Measurements from ENCODE around the gene GPATCH8.
A peak's percentile ranks its signal among the peaks of the same experiment; 100 is the strongest.
"Not testable (repeated sequence)": the region's sequence is repeated elsewhere in the genome, so short reads cannot be mapped to it uniquely, and the experiment has no call there.

Gene GPATCH8

GRCh38 chr17:44527954-44528353 lies 24.7 kb upstream of the GPATCH8 start:
- no peak for DNase-seq (ENCODE audit: low read depth)
- no peak overlapping the region for H3K4me3 ChIP-seq (ENCODE audit: low read depth, low read length)
- in situ Hi-C loops (cut with HindIII; ENCODE audit: low sequenced_read_pairs) = no loop called here
- TF ChIP-seq CTCF (IDR thresholded peaks at IDR 0.05; ENCODE audit: low read depth, low read length, missing control alignments) = no peak

- TF ChIP-seq CTCF (IDR thresholded peaks at IDR 0.05; ENCODE audit: low read depth, low read length, missing control alignments) = no peak
- in situ Hi-C loops (cut with HindIII; ENCODE audit: low sequenced_read_pairs) = no loop called here
- no peak for DNase-seq (ENCODE audit: low read depth)
- H3K4me3 ChIP-seq (ENCODE audit: low read depth, low read length) = no peak overlapping the region
These were observed 23.9 kb upstream of the GPATCH8 start for GRCh38 chr17:44527102-44527501.

- TF ChIP-seq CTCF (IDR thresholded peaks at IDR 0.05; ENCODE audit: low read depth, low read length, missing control alignments) = no peak
- in situ Hi-C loops (cut with HindIII; ENCODE audit: low sequenced_read_pairs) = no loop called here
These were observed 20.4 kb upstream of the GPATCH8 start for GRCh38 chr17:44523672-44523972.

GRCh38 chr17:44522883-44523671 lies 19.9 kb upstream of the GPATCH8 start:
- no peak for DNase-seq (ENCODE audit: low read depth)
- peak; percentile 59 for TF ChIP-seq CTCF (IDR thresholded peaks at IDR 0.05; ENCODE audit: low read depth, low read length, missing control alignments)
- no peak overlapping the region for H3K4me3 ChIP-seq (ENCODE audit: low read depth, low read length)
- in situ Hi-C loops (cut with HindIII; ENCODE audit: low sequenced_read_pairs) = no loop called here

More at GRCh38 chr17:44523672-44523972, 20.4 kb upstream of the GPATCH8 start:
- DNase-seq (ENCODE audit: low read depth) = no peak
- H3K4me3 ChIP-seq (ENCODE audit: low read depth, low read length) = no peak overlapping the region

GRCh38 chr17:44518032-44518431 lies 14.8 kb upstream of the GPATCH8 start:
- no peak for DNase-seq (ENCODE audit: low read depth)
- no peak for TF ChIP-seq CTCF (IDR thresholded peaks at IDR 0.05; ENCODE audit: low read depth, low read length, missing control alignments)
- H3K4me3 ChIP-seq (ENCODE audit: low read depth, low read length) = no peak overlapping the region
- in situ Hi-C loops (cut with HindIII; ENCODE audit: low sequenced_read_pairs) = no loop called here

- in situ Hi-C loops (cut with HindIII; ENCODE audit: low sequenced_read_pairs); H3K4me3 ChIP-seq (ENCODE audit: low read depth, low read length); DNase-seq (ENCODE audit: low read depth): not testable (repeated sequence)
- TF ChIP-seq CTCF (IDR thresholded peaks at IDR 0.05; ENCODE audit: low read depth, low read length, missing control alignments) = peak; percentile 3
These were observed 8.3 kb upstream of the GPATCH8 start for GRCh38 chr17:44511241-44512134.

GRCh38 chr17:44506939-44507604 lies 3.9 kb upstream of the GPATCH8 start:
- DNase-seq (ENCODE audit: low read depth); in situ Hi-C loops (cut with HindIII; ENCODE audit: low sequenced_read_pairs): not testable (repeated sequence)

More at GRCh38 chr17:44506939-44507604, 3.9 kb upstream of the GPATCH8 start:
- H3K4me3 ChIP-seq (ENCODE audit: low read depth, low read length) = not testable (repeated sequence)
